Transverse colon (tissue), 4 donors: ENCODE results near the gene HES3. TPM values are rescaled to one million over a fixed set of nuclear protein-coding genes. Genes with fewer than 3 reads are reported as not detected.

Source experiments
- DNase-seq: peaks from one replicate; pipeline ENCODE4 v3.0.0-alpha.2; 2019
- H3K27ac ChIP-seq, 4 donors: fragments of 200-600 bp; sonication (generic); 2 replicates each; pipeline ENCODE4 v1.5.1; 2016 to 2018; ENCODE audit warnings: inconsistent platforms in 4 of 4
- H3K27me3 ChIP-seq: fragments of 200-600 bp; sonication (generic); 2 replicates; pipeline ENCODE4 v1.5.1; 2017; ENCODE audit warnings: inconsistent platforms
- H3K36me3 ChIP-seq, 4 donors: fragments of 200-600 bp; sonication (generic); 2 replicates each; pipeline ENCODE4 v1.5.1; 2017 to 2019; ENCODE audit warnings: inconsistent platforms in 4 of 4
- H3K4me1 ChIP-seq, 4 donors: fragments of 200-600 bp; sonication (generic); 2 replicates each; pipeline ENCODE4 v1.5.1; 2017 to 2020; ENCODE audit warnings: inconsistent platforms in 4 of 4
- H3K4me3 ChIP-seq, 4 donors: fragments of 200-600 bp; sonication (generic); 1 replicate in 1 of 4; 2 replicates in 3 of 4; pipeline versions ENCODE4 v1.5.1 to v1.6.1; 2017 to 2019; ENCODE audit warnings: inconsistent platforms in 4 of 4
- H3K9me3 ChIP-seq, 2 donors: fragments of 200-600 bp; sonication (generic); 2 replicates each; pipeline ENCODE4 v1.5.1; 2017 to 2019; ENCODE audit warnings: inconsistent platforms in 2 of 2
- EP300 ChIP-seq: sonication (generic); formaldehyde crosslinking; IDR thresholded peaks from one replicate; pipeline ENCODE4 v1.6.1; 2017; ENCODE audit warnings: antibody characterized with exemption, low read depth
- POLR2A ChIP-seq: fragments of 450-650 bp; IDR thresholded peaks from one replicate; pipeline ENCODE4 v1.6.1; 2016; ENCODE audit warnings: antibody characterized with exemption, mild to moderate bottlenecking, moderate library complexity
- POLR2AphosphoS5 ChIP-seq, 3 donors: sonication (generic); formaldehyde crosslinking; IDR thresholded peaks; one replicate each; pipeline ENCODE4 v1.6.1; 2016; ENCODE audit warnings: antibody characterized with exemption in 3 of 3
- WGBS, 2 donors: methylation state at CpG; one replicate each; pipeline ENCODE4 v1.1.5; 2018; ENCODE audit warnings: low coverage in 1 of 2; 5-methylcytosine and 5-hydroxymethylcytosine counted together
- in situ Hi-C, 4 donors: fragments of 200-750 bp; cut with MboI; loops; one replicate each; pipeline versions ENCODE4 v1.15.0 to v1.15.1; 2017; ENCODE audit warnings: low sequenced_read_pairs in 3 of 4, low pct_ligation_motif_present in 1 of 4, low pct_unique_long_range_greater_than_20kb in 1 of 4
- intact Hi-C: fragments of 100-400 bp; cut with DNase I; formaldehyde crosslinking; loops from one replicate; pipeline ENCODE4 v1.15.1; 2023; ENCODE audit warnings: low total_unique reads
- total RNA-seq, 4 donors: library from RNA; depleted of rRNA; stranded (reverse); fragments of >200 nt; gene quantifications; one replicate each; pipeline ENCODE4 v1.1.0, GENCODE V29; 2016
- TF ChIP-seq, protein P1 (sequence below), 5 experiments: fragments of 200-600 bp in 3 of 5; fragments of 450-650 bp in 2 of 5; sonication (generic) in 3 of 5; IDR thresholded peaks; 1 replicate in 2 of 5; 2 replicates in 3 of 5; pipeline ENCODE4 v1.5.1; 2016 to 2017; ENCODE audit warnings: antibody characterized with exemption in 5 of 5, inconsistent platforms in 3 of 5, mild to moderate bottlenecking in 2 of 5, moderate library complexity in 1 of 5

The HES3 gene
- total RNA-seq, 4 donors from 2014 or later = not detected

DNA sequence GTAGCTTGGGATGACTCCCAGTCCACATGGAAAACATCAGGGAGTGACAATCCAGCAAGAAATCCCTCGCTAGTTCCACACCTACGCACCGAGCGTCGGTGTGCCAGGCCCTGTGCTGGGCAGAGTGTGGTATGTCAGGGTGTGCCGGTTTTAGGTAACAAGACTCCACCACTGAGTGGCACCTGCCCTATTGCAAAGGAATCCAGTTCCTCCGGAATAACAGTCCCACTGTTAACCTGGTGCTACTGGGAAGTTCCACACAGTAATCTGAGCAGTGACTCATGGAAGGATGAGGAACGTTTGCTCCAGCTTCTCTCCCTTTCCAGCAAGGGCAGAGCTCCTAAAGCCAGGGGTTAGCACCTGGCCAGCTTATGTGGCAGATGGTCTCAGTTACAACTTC lies 23.7 kb upstream of the HES3 start:
- Histone ChIP-seq H3K27ac (no peak overlapping the region), H3K4me1 (peaks cover 0 to 5% (median 0%) of the 10 kb centered on the region in 4 donors), H3K9me3 (no peaks in the 10 kb centered on the region), H3K36me3 (peaks cover 0 to 18% (median 8%) of the 10 kb centered on the region in 4 donors), H3K27me3 (no peaks in the 10 kb centered on the region), H3K4me3 (no peak overlapping the region)
- no peak for DNase-seq
- whole genome bisulfite sequencing, 2 donors = 94% methylated on average over 8 of the region's 8 CpGs; no CpG with 5 or more reads in 1 of the 2 donors
- in situ Hi-C loops = no loop called here
- no peak for TF ChIP-seq POLR2AphosphoS5 (IDR thresholded peaks at IDR 0.05)
- TF ChIP-seq, protein P1, sequence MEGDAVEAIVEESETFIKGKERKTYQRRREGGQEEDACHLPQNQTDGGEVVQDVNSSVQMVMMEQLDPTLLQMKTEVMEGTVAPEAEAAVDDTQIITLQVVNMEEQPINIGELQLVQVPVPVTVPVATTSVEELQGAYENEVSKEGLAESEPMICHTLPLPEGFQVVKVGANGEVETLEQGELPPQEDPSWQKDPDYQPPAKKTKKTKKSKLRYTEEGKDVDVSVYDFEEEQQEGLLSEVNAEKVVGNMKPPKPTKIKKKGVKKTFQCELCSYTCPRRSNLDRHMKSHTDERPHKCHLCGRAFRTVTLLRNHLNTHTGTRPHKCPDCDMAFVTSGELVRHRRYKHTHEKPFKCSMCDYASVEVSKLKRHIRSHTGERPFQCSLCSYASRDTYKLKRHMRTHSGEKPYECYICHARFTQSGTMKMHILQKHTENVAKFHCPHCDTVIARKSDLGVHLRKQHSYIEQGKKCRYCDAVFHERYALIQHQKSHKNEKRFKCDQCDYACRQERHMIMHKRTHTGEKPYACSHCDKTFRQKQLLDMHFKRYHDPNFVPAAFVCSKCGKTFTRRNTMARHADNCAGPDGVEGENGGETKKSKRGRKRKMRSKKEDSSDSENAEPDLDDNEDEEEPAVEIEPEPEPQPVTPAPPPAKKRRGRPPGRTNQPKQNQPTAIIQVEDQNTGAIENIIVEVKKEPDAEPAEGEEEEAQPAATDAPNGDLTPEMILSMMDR (IDR thresholded peaks at IDR 0.05) = no peak
- no peak for TF ChIP-seq EP300
- TF ChIP-seq POLR2A = no peak
- intact Hi-C loops = no loop called here

DNA sequence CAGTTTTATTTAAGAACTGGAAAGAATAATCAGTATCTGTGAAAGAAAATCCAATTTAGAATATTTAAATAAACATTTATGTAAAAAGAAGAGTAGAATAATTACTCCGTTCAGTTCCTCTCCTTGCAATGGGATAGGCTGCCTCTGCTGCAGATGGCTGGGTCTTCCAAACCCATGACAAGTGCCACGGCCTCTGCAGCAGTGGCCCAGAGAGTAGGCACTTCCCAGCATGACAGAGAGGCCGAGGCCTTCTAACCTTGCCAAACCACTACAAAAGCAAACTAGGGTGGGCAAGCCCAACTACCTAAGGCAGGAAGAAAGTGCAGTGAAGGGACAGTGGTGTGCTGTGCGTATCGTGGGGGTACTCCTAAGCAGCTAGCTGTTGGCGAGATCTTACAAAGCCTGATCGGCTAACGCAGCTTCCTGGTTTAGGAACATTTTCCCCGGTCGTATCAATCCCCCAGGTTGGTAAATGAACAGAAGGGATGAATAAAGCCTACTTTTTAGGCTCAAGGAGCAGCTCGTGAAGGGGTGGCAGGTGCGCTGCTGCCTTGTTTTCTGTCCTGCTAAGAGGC lies 22.7 kb upstream of the HES3 start:
- no peak for DNase-seq
- in situ Hi-C loops = no loop called here

DNA sequence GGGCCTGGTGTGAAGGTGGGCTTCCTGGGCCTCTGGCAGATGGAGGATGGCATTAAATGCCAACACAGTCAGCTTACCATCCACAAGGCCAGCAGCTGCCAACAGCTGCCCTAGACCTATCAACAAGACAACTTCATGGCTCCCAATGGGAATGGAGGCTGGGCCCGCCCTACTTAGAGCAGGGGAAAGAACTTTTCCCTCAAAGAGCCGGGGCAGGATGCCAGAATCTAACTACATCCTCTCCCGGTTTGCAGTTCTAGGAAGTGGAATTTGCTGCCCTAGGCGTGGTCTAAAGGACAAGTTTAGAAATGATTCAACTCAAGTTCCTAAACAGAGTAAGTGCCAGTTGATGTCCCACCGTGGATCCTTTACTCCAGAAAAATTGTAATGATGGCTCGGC lies 21.3 kb upstream of the HES3 start:
- H3K9me3 ChIP-seq = no peaks in the 10 kb centered on the region
- in situ Hi-C loops = no loop called here

More for the DNA sequence above, 22.7 kb upstream of the HES3 start:
- Histone ChIP-seq H3K27me3 (no peaks in the 10 kb centered on the region), H3K4me1 (peaks cover 0 to 5% (median 0%) of the 10 kb centered on the region in 4 donors), H3K4me3 (no peak overlapping the region), H3K36me3 (peaks cover 0 to 22% (median 8%) of the 10 kb centered on the region in 4 donors), H3K9me3 (no peaks in the 10 kb centered on the region), H3K27ac (no peak overlapping the region)
- no peak for TF ChIP-seq POLR2A
- no peak for TF ChIP-seq EP300
- intact Hi-C loops = no loop called here
- 93 to 95% methylated on average over 4 to 12 of the region's 12 CpGs for WGBS, 2 donors

DNA sequence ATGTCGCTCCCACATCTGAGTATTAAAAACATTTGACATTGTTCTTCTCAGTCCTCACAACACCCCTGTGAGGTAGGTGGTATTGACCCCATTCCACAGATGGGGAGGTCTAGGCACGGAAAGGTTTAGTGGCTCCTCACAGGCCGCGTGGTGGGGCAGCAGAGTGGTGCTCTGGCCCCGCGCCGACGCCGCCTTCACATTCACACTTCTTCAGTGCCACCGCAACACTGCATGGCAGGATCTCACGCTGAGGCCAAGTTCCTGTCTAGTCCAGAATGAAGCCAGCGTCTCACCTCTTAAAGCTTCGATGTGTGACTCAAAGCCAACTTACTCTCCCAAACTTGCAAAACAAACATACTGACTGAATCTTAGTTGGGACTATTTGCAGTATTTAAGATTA lies 20.4 kb upstream of the HES3 start:
- Histone ChIP-seq H3K36me3 (peaks cover 0 to 28% (median 13%) of the 10 kb centered on the region in 4 donors), H3K27me3 (no peaks in the 10 kb centered on the region), H3K27ac (no peak overlapping the region), H3K4me3 (no peak overlapping the region), H3K4me1 (peaks cover 0 to 5% (median 0%) of the 10 kb centered on the region in 4 donors), H3K9me3 (no peaks in the 10 kb centered on the region)
- WGBS, 2 donors = 89 to 96% methylated on average over 5 to 13 of the region's 13 CpGs
- DNase-seq = no peak
- TF ChIP-seq, protein P1 (IDR thresholded peaks at IDR 0.05) = no peak
- TF ChIP-seq POLR2AphosphoS5 (IDR thresholded peaks at IDR 0.05) (no peak), EP300 (no peak), POLR2A (no peak)
- intact Hi-C loops (no loop called here), in situ Hi-C loops (no loop called here)

More for the DNA sequence above, 21.3 kb upstream of the HES3 start:
- Histone ChIP-seq H3K36me3 (peaks cover 0 to 28% (median 10%) of the 10 kb centered on the region in 4 donors), H3K27ac (peak overlapping the region in 1 of 4 donors; percentile 37), H3K4me3 (no peak overlapping the region), H3K27me3 (no peaks in the 10 kb centered on the region), H3K4me1 (peaks cover 0 to 5% (median 0%) of the 10 kb centered on the region in 4 donors)
- intact Hi-C loops = no loop called here
- WGBS, 2 donors = 50% methylated on average over 6 of the region's 6 CpGs; no CpG with 5 or more reads in 1 of the 2 donors
- peak; percentile 39 for DNase-seq
- no peak for TF ChIP-seq POLR2A
- TF ChIP-seq, protein P1 (IDR thresholded peaks at IDR 0.05) = no peak
- TF ChIP-seq EP300 = no peak
- no peak for TF ChIP-seq POLR2AphosphoS5 (IDR thresholded peaks at IDR 0.05)
